Thyroid gland (tissue), 4 donors: ENCODE results near the gene GAMT.

Experiments
- CTCF ChIP-seq, 6 experiments: fragments of 200-600 bp in 3 of 6; fragments of 450-650 bp in 3 of 6; sonication (generic) in 3 of 6; IDR thresholded peaks; one replicate each; pipeline ENCODE4 v1.5.1; 2016 to 2019; ENCODE audit warnings: antibody characterized with exemption in 6 of 6, mild to moderate bottlenecking in 2 of 6, inconsistent platforms in 1 of 6, moderate library complexity in 1 of 6
- POLR2A ChIP-seq, 2 donors: fragments of 450-650 bp; IDR thresholded peaks; one replicate each; pipeline ENCODE4 v1.6.1; 2017; ENCODE audit warnings: antibody characterized with exemption in 2 of 2, mild to moderate bottlenecking in 2 of 2, moderate library complexity in 1 of 2

GRCh38 chr19:1440418-1440801 is 39.1 kb upstream of the GAMT start:
- TF ChIP-seq CTCF (IDR thresholded peaks at IDR 0.05) (no peak), POLR2A (IDR thresholded peaks at IDR 0.05) (no peak)
